ENCODE data around the gene GNL1. TPM values are rescaled to one million over a fixed set of nuclear protein-coding genes. Genes with fewer than 3 reads are reported as not detected.

The GNL1 gene
- total RNA-seq, 1 experiment from 2014 or later, result 94.1 TPM

- BruUV-seq (replicated peaks), result TSS peak; percentile 45
- POLR2A ChIA-PET, result interaction anchor here (0.5 to 1.7 kb wide), 6 partner anchors 9 to 326 kb away, joined by 3 to 25 read pairs (median 4); partner anchors contain the start of gene ABCF1
Measured at GRCh38 chr6:30557683-30557981, 1.3 kb upstream of the GNL1 start.

GRCh38 chr6:30556906-30557682 lies 805 bp upstream of the GNL1 start, which contains the start of gene PRR3:
Gene PRR3, plus strand, starts transcription at chr6:30557295. Its CDS starts 50 bp downstream, at chr6:30557345.
- Mint-ChIP-seq H3K4me3 (ENCODE audit: unreplicated experiment) (peak within 1 kb of the TSS; percentile 95), H3K36me3 (ENCODE audit: insufficient read depth, unreplicated experiment) (peaks cover 59% of the 10 kb centered on the region), H3K27me3 (ENCODE audit: insufficient read depth, unreplicated experiment) (no peaks in the 10 kb centered on the region), H3K27ac (ENCODE audit: unreplicated experiment) (peak within 1 kb of the TSS; percentile 100), H3K9me3 (ENCODE audit: unreplicated experiment) (no peaks in the 10 kb centered on the region), H3K4me1 (ENCODE audit: low read depth, unreplicated experiment) (peaks cover 14% of the 10 kb centered on the region)
- peaks cover 5% of the 10 kb centered on the region; the same call in 1 of the 2 replicates for H3K4me1 ChIP-seq
- ChIA-PET CTCF (interaction anchor here (1.0 to 1.4 kb wide), 3 partner anchors 12 to 75 kb away, joined by 3 to 5 read pairs (median 3); no protein-coding TSS in a partner anchor), POLR2A (interaction anchor here (0.5 to 1.7 kb wide), 6 partner anchors 10 to 327 kb away, joined by 3 to 25 read pairs (median 4); partner anchors contain the start of gene ABCF1)
- BruUV-seq (replicated peaks), result no TSS peak
- peak within 1 kb of the TSS; percentile 88 for H3K4me3 ChIP-seq (ENCODE audit: low read depth, low read length)
- no peak for TF ChIP-seq CTCF (IDR thresholded peaks at IDR 0.05; ENCODE audit: insufficient read depth in 1 of 2, low read depth in 1 of 2, low read length in 1 of 2, severe bottlenecking in 1 of 2, unreplicated experiment in 1 of 2)
- H3K27me3 ChIP-seq (replicated peaks; ENCODE audit: control insufficient read depth, insufficient read depth, low read length), result no peaks in the 10 kb centered on the region
- H3K36me3 ChIP-seq (ENCODE audit: control insufficient read depth, insufficient read depth, low read length), result peaks cover 7% of the 10 kb centered on the region
- peak; percentile 90 to 92 for DNase-seq
- intact Hi-C loops (cut with micrococcal nuclease; ENCODE audit: unreplicated experiment), result loop anchor here (1.0 to 5.0 kb wide), 3 partner anchors 14 to 60 kb away; partner anchors contain the start of genes ABCF1, MRPS18B and PPP1R10
- no peaks in the 10 kb centered on the region for H3K9me3 ChIP-seq

More at GRCh38 chr6:30557683-30557981, 1.3 kb upstream of the GNL1 start:
- peak overlapping the region; percentile 95 for H3K4me3 Mint-ChIP-seq (ENCODE audit: unreplicated experiment)
- CTCF ChIA-PET, result interaction anchor here (1.0 to 1.4 kb wide), 3 partner anchors 13 to 76 kb away, joined by 3 to 5 read pairs (median 3); no protein-coding TSS in a partner anchor
- no peaks in the 10 kb centered on the region for H3K27me3 Mint-ChIP-seq (ENCODE audit: insufficient read depth, unreplicated experiment)
- intact Hi-C loops (cut with micrococcal nuclease; ENCODE audit: unreplicated experiment), result loop anchor here (2.0 to 5.0 kb wide), 2 partner anchors 40 to 59 kb away; partner anchors contain the start of genes MRPS18B and PPP1R10
- peaks cover 5% of the 10 kb centered on the region for H3K36me3 ChIP-seq (ENCODE audit: control insufficient read depth, insufficient read depth, low read length)
- H3K4me1 ChIP-seq, result peaks cover 5% of the 10 kb centered on the region; the same call in 1 of the 2 replicates
- TF ChIP-seq CTCF (IDR thresholded peaks at IDR 0.05; ENCODE audit: insufficient read depth in 1 of 2, low read depth in 1 of 2, low read length in 1 of 2, severe bottlenecking in 1 of 2, unreplicated experiment in 1 of 2), result no peak
- H3K36me3 Mint-ChIP-seq (ENCODE audit: insufficient read depth, unreplicated experiment), result peaks cover 62% of the 10 kb centered on the region
- H3K9me3 ChIP-seq, result no peaks in the 10 kb centered on the region
- H3K9me3 Mint-ChIP-seq (ENCODE audit: unreplicated experiment), result no peaks in the 10 kb centered on the region
- peak overlapping the region; percentile 88 for H3K4me3 ChIP-seq (ENCODE audit: low read depth, low read length)
- no peak for DNase-seq
- H3K27me3 ChIP-seq (replicated peaks; ENCODE audit: control insufficient read depth, insufficient read depth, low read length), result no peaks in the 10 kb centered on the region
- peaks cover 14% of the 10 kb centered on the region for H3K4me1 Mint-ChIP-seq (ENCODE audit: low read depth, unreplicated experiment)
- peak overlapping the region; percentile 100 for H3K27ac Mint-ChIP-seq (ENCODE audit: unreplicated experiment)

- intact Hi-C loops (cut with micrococcal nuclease; ENCODE audit: unreplicated experiment), result loop anchor here (1.0 to 5.0 kb wide), 3 partner anchors 16 to 61 kb away; partner anchors contain the start of genes ABCF1, MRPS18B and PPP1R10
- Histone ChIP-seq H3K36me3 (ENCODE audit: control insufficient read depth, insufficient read depth, low read length) (peaks cover 7% of the 10 kb centered on the region), H3K4me1 (peaks cover 5% of the 10 kb centered on the region; the same call in 1 of the 2 replicates), H3K9me3 (no peaks in the 10 kb centered on the region), H3K4me3 (ENCODE audit: low read depth, low read length) (peak overlapping the region; percentile 88), H3K27me3 (replicated peaks; ENCODE audit: control insufficient read depth, insufficient read depth, low read length) (no peaks in the 10 kb centered on the region)
- H3K4me1 Mint-ChIP-seq (ENCODE audit: low read depth, unreplicated experiment), result peaks cover 14% of the 10 kb centered on the region
- TF ChIP-seq CTCF (IDR thresholded peaks at IDR 0.05; ENCODE audit: insufficient read depth in 1 of 2, low read depth in 1 of 2, low read length in 1 of 2, severe bottlenecking in 1 of 2, unreplicated experiment in 1 of 2), result no peak
- H3K27ac Mint-ChIP-seq (ENCODE audit: unreplicated experiment), result peak overlapping the region; percentile 100
- peak overlapping the region; percentile 95 for H3K4me3 Mint-ChIP-seq (ENCODE audit: unreplicated experiment)
- ChIA-PET POLR2A (no interaction called here), CTCF (interaction anchor here (1.3 to 2.4 kb wide), 2 partner anchors 11 to 74 kb away, joined by 3 to 20 read pairs; no protein-coding TSS in a partner anchor)
- H3K36me3 Mint-ChIP-seq (ENCODE audit: insufficient read depth, unreplicated experiment), result peaks cover 54% of the 10 kb centered on the region
- BruUV-seq (replicated peaks), result no TSS peak
- no peaks in the 10 kb centered on the region for H3K27me3 Mint-ChIP-seq (ENCODE audit: insufficient read depth, unreplicated experiment)
- no peaks in the 10 kb centered on the region for H3K9me3 Mint-ChIP-seq (ENCODE audit: unreplicated experiment)
- DNase-seq, result no peak
Measured at GRCh38 chr6:30555816-30556065, 548 bp downstream of the GNL1 start.
